Right lobe of liver (tissue), 6 donors: ENCODE results near the gene PACC1. TPM values are rescaled to one million over a fixed set of nuclear protein-coding genes. Genes with fewer than 3 reads are reported as not detected.

Source experiments
- ATAC-seq, 4 donors: fragments of 200-7000 bp; cut with Tn5 transposase; one replicate each; pipeline ENCODE4 v1.9.1; 2020; ENCODE audit warnings: mild to moderate bottlenecking in 4 of 4, moderate library complexity in 4 of 4
- DNase-seq, 3 donors: peaks; one replicate each; pipeline ENCODE4 v3.0.0-alpha.2; 2020
- H3K27ac ChIP-seq, 3 donors: fragments of 200-600 bp; one replicate each; pipeline ENCODE4 v1.8.0; 2022
- H3K27me3 ChIP-seq, 2 donors: fragments of 200-600 bp; one replicate each; pipeline ENCODE4 v1.8.0; 2022
- H3K36me3 ChIP-seq, 4 donors: fragments of 200-600 bp; sonication (generic) in 1 of 4; one replicate each; pipeline versions ENCODE4 v1.5.1 to v1.8.0; 2017 to 2022; ENCODE audit warnings: control low read depth in 1 of 4
- H3K4me1 ChIP-seq, 4 donors: fragments of 200-600 bp; sonication (generic) in 1 of 4; one replicate each; pipeline versions ENCODE4 v1.5.1 to v1.8.0; 2017 to 2022; ENCODE audit warnings: control low read depth in 1 of 4
- H3K4me3 ChIP-seq, 3 donors: fragments of 200-600 bp; one replicate each; pipeline ENCODE4 v1.8.0; 2022
- H3K9me3 ChIP-seq, 4 donors: fragments of 200-600 bp; sonication (generic) in 1 of 4; one replicate each; pipeline versions ENCODE4 v1.5.1 to v1.8.0; 2017 to 2022; ENCODE audit warnings: control low read depth in 1 of 4
- CTCF ChIP-seq, 4 donors: fragments of 200-600 bp in 3 of 4; fragments of 450-650 bp in 1 of 4; IDR thresholded peaks; one replicate each; pipeline versions ENCODE4 v1.5.1 to v1.8.0; 2016 to 2022; ENCODE audit warnings: antibody characterized with exemption in 4 of 4, mild to moderate bottlenecking in 2 of 4
- POLR2A ChIP-seq: fragments of 450-650 bp; IDR thresholded peaks from one replicate; pipeline ENCODE4 v1.6.1; 2017; ENCODE audit warnings: antibody characterized with exemption, mild to moderate bottlenecking
- WGBS: methylation state at CpG from one replicate; pipeline ENCODE4 v1.1.6; 2018; ENCODE audit warnings: low coverage, low lambda C conversion rate; ENCODE audit not compliant: insufficient coverage; ENCODE audit errors: missing lambda C conversion rate; 5-methylcytosine and 5-hydroxymethylcytosine counted together
- intact Hi-C, 2 donors: fragments of 100-400 bp; cut with DNase I; formaldehyde crosslinking; loops; one replicate each; pipeline versions ENCODE4 v1.11.2 to v1.14.1; 2022
- total RNA-seq, 6 experiments: library from RNA; depleted of rRNA in 2 of 6; stranded (reverse); fragments of >200 nt in 2 of 6; fragmentation: NEBNext Ultra II Directional in 3 of 6; extraction: Animal tissue kit (Norgen Biotek cat#: 25700) in 3 of 6; gene quantifications; one replicate each; pipeline versions ENCODE4 v1.1.0 to v1.2.4, GENCODE V29; 2016 to 2023
- donor health status: DM: no; HTN: yes; CAD: no.
- donor health status: DM: no; HTN: no; CAD: no.
- donor health status: DM: no; HTN: no; CAD: no.
- donor health status: DM: no; HTN: yes; CAD: no.
- donor health status: DM: no; HTN: yes; CAD: no.

The PACC1 gene
- total RNA-seq, 6 experiments from 2014 or later: 0.88 to 3.3 (median 1.7) TPM

- WGBS: 90% methylated on average over 2 of the region's 4 CpGs
- no peak for DNase-seq
- H3K27ac ChIP-seq: no peak overlapping the region
- ATAC-seq: no peak
- H3K27me3 ChIP-seq: no peaks in the 10 kb centered on the region
- H3K4me1 ChIP-seq: peaks cover 0 to 5% (median 0%) of the 10 kb centered on the region in 4 donors
- no peaks in the 10 kb centered on the region for H3K36me3 ChIP-seq
- no peak overlapping the region for H3K4me3 ChIP-seq
- no peaks in the 10 kb centered on the region for H3K9me3 ChIP-seq
- TF ChIP-seq POLR2A: no peak
- intact Hi-C loops: no loop called here
Observed at GRCh38 chr1:212434992-212435391, 20.3 kb upstream of the PACC1 start.

- no peak overlapping the region for H3K27ac ChIP-seq
- peak overlapping the region; percentile 67 to 80 (median 71) for H3K4me3 ChIP-seq
- H3K27me3 ChIP-seq: no peaks in the 10 kb centered on the region
- DNase-seq (no peak), ATAC-seq (no peak)
- H3K9me3 ChIP-seq: no peaks in the 10 kb centered on the region
- WGBS: 40% methylated on average over 1 of the region's 17 CpGs
- H3K4me1 ChIP-seq: peaks cover 0 to 5% (median 0%) of the 10 kb centered on the region in 4 donors
- H3K36me3 ChIP-seq: no peaks in the 10 kb centered on the region
- TF ChIP-seq CTCF (IDR thresholded peaks at IDR 0.05): no peak
- no peak for TF ChIP-seq POLR2A
- intact Hi-C loops: no loop called here
Observed at GRCh38 chr1:212433577-212434462, 19.1 kb upstream of the PACC1 start.

- ATAC-seq: peak; percentile 100
- Histone ChIP-seq H3K9me3 (no peaks in the 10 kb centered on the region), H3K36me3 (no peaks in the 10 kb centered on the region), H3K27me3 (no peaks in the 10 kb centered on the region), H3K4me3 (peak within 1 kb of the TSS; percentile 67 to 80 (median 71)), H3K27ac (peak within 1 kb of the TSS; percentile 33 to 44 (median 38)), H3K4me1 (peaks cover 0 to 5% (median 0%) of the 10 kb centered on the region in 4 donors)
- intact Hi-C loops: no loop called here
- DNase-seq: peak; percentile 87 to 89 (median 89)
- no peak for TF ChIP-seq CTCF (IDR thresholded peaks at IDR 0.05)
- TF ChIP-seq POLR2A: peak; percentile 82
- 2% methylated on average over 22 of the region's 86 CpGs for WGBS
Observed at GRCh38 chr1:212432661-212433576, 18.2 kb upstream of the PACC1 start, which contains the start of gene NENF. NENF (plus strand) TSS chr1:212432920; CDS start chr1:212432944, 24 bp downstream.

- H3K4me3 ChIP-seq: peak overlapping the region in 2 of 3 donors; percentile 23 to 80
- intact Hi-C loops: no loop called here
- peaks cover 0 to 5% (median 0%) of the 10 kb centered on the region in 4 donors for H3K4me1 ChIP-seq
- H3K27me3 ChIP-seq: no peaks in the 10 kb centered on the region
- 25% methylated on average over 5 of the region's 5 CpGs for WGBS
- no peak for ATAC-seq
- no peaks in the 10 kb centered on the region for H3K36me3 ChIP-seq
- H3K27ac ChIP-seq: peak overlapping the region in 2 of 3 donors; percentile 33 to 38
- TF ChIP-seq CTCF (IDR thresholded peaks at IDR 0.05) (no peak), POLR2A (no peak)
- no peaks in the 10 kb centered on the region for H3K9me3 ChIP-seq
- no peak for DNase-seq
Observed at GRCh38 chr1:212432272-212432660, 17.6 kb upstream of the PACC1 start.
